HG03045 (cell line): Measurements from ENCODE around the gene KIAA0040.

Source experiments
- ATAC-seq: cut with Tn5 transposase; IDR thresholded peaks from one replicate; pipeline ENCODE4 v1.9.1; 2021; ENCODE audit warnings: mild to moderate bottlenecking, moderate library complexity; ENCODE audit not compliant: unreplicated experiment

Gene KIAA0040

GRCh38 chr1:175203570-175204068, 11.0 kb upstream of the KIAA0040 start:
- ATAC-seq: no peak

- no peak for ATAC-seq
Measured at GRCh38 chr1:175200678-175201521, 8.3 kb upstream of the KIAA0040 start.

GRCh38 chr1:175198332-175198731, 5.8 kb upstream of the KIAA0040 start:
- no peak for ATAC-seq

- ATAC-seq: no peak
Measured at GRCh38 chr1:175197531-175197930, 5.0 kb upstream of the KIAA0040 start.

- ATAC-seq: no peak
Measured at GRCh38 chr1:175195798-175196197, 3.2 kb upstream of the KIAA0040 start.

GRCh38 chr1:175195281-175195680, 2.7 kb upstream of the KIAA0040 start:
- ATAC-seq: no peak

- no peak for ATAC-seq
Measured at GRCh38 chr1:175193527-175193910, 943 bp upstream of the KIAA0040 start.

GRCh38 chr1:175192111-175192629, 406 bp downstream of the KIAA0040 start:
- ATAC-seq: no peak

- no peak for ATAC-seq
Measured at GRCh38 chr1:175191659-175192058, 917 bp downstream of the KIAA0040 start.

- ATAC-seq: peak; percentile 53
Measured at GRCh38 chr1:175188936-175189335, 3.6 kb downstream of the KIAA0040 start.

GRCh38 chr1:175186433-175187160, 6.0 kb downstream of the KIAA0040 start:
- no peak for ATAC-seq

GRCh38 chr1:175185903-175186302, 6.7 kb downstream of the KIAA0040 start:
- ATAC-seq: no peak

GRCh38 chr1:175183586-175183985, 9.0 kb downstream of the KIAA0040 start:
- no peak for ATAC-seq

GRCh38 chr1:175182201-175182746, 10.3 kb downstream of the KIAA0040 start:
- no peak for ATAC-seq

GRCh38 chr1:175179837-175180590, 12.6 kb downstream of the KIAA0040 start:
- ATAC-seq: no peak

GRCh38 chr1:175178456-175178855, 14.1 kb downstream of the KIAA0040 start:
- ATAC-seq: no peak

GRCh38 chr1:175178056-175178455, 14.5 kb downstream of the KIAA0040 start:
- ATAC-seq: no peak

GRCh38 chr1:175176246-175176645, 16.3 kb downstream of the KIAA0040 start:
- no peak for ATAC-seq

- no peak for ATAC-seq
Measured at GRCh38 chr1:175174309-175175102, 18.1 kb downstream of the KIAA0040 start.

GRCh38 chr1:175173531-175173930, 19.0 kb downstream of the KIAA0040 start:
- no peak for ATAC-seq
